SK-N-SH (cell line): ENCODE data around the gene MYO3A. TPM values are rescaled to one million over a fixed set of nuclear protein-coding genes. Genes with fewer than 3 reads are reported as not detected.

Source experiments
- CTCF ChIA-PET: fragments of 300-600, 350-600 bp; formaldehyde crosslinking; extraction: SDS; loops from one replicate; lab custom pipeline; 2021; lab: Yijun Ruan, JAX
- POLR2A ChIA-PET: fragments of 350-600 bp; sonication (Branson Sonifier 250); formaldehyde crosslinking; extraction: SDS; loops from one replicate; lab custom pipeline; 2020; ENCODE audit warnings: antibody characterized with exemption, inconsistent platforms; lab: Yijun Ruan, JAX
- DNase-seq: peaks from one replicate; pipeline ENCODE4 v3.0.0; 2012
- H2AFZ ChIP-seq: fragments of 200-600 bp; sonication (generic); 2 replicates; pipeline ENCODE4 v1.8.1; 2016; ENCODE audit warnings: antibody characterized with exemption, mild to moderate bottlenecking, low read depth
- H3F3A ChIP-seq: fragments of 200-600 bp; sonication (generic); replicated peaks from 2 replicates; pipeline ENCODE3; 2016; ENCODE audit warnings: antibody characterized with exemption, mild to moderate bottlenecking; ENCODE audit not compliant: insufficient read depth
- H3K27ac ChIP-seq, 2 experiments: fragments of 200-500 bp in 1 of 2; fragments of 200-600 bp in 1 of 2; sonication (Bioruptor generic) in 1 of 2; sonication (generic), shearing (Covaris generic) in 1 of 2; 2 replicates each; pipeline versions ENCODE4 v1.5.1 to v1.6.1; 2014 to 2016; ENCODE audit warnings: low read depth in 2 of 2, inconsistent platforms in 1 of 2, low read length in 1 of 2, mild to moderate bottlenecking in 1 of 2, mixed read lengths in 1 of 2
- H3K27me3 ChIP-seq: fragments of 200-600 bp; sonication (generic), shearing (Covaris generic); 2 replicates; pipeline ENCODE4 v1.6.1; 2016; ENCODE audit warnings: mixed run types; ENCODE audit not compliant: insufficient read depth
- H3K36me3 ChIP-seq, 2 experiments: fragments of 200-500 bp in 1 of 2; fragments of 200-600 bp in 1 of 2; sonication (Bioruptor generic) in 1 of 2; sonication (generic) in 1 of 2; replicated peaks in 1 of 2; 2 replicates each; pipeline versions ENCODE3 to v1.5.1; 2014 to 2016; ENCODE audit warnings: low read length in 1 of 2, mild to moderate bottlenecking in 1 of 2; ENCODE audit not compliant: insufficient read depth in 2 of 2, control insufficient read depth in 1 of 2
- H3K4me1 ChIP-seq, 2 experiments: fragments of 200-500 bp in 1 of 2; fragments of 200-600 bp in 1 of 2; sonication (Bioruptor generic) in 1 of 2; sonication (generic), shearing (Covaris generic) in 1 of 2; 2 replicates each; pipeline versions ENCODE4 v1.5.1 to v1.6.1; 2014 to 2016; ENCODE audit warnings: low read depth in 1 of 2, low read length in 1 of 2, mixed run types in 1 of 2; ENCODE audit not compliant: insufficient read depth in 2 of 2, control insufficient read depth in 1 of 2
- H3K4me2 ChIP-seq: fragments of 200-600 bp; sonication (generic), shearing (Covaris generic); 2 replicates; pipeline ENCODE4 v1.6.1; 2017; ENCODE audit warnings: mixed run types
- H3K4me3 ChIP-seq, 2 experiments: fragments of 200-500 bp in 1 of 2; fragments of 200-600 bp in 1 of 2; sonication (Bioruptor generic) in 1 of 2; sonication (generic), shearing (Covaris generic) in 1 of 2; 2 replicates each; pipeline versions ENCODE4 v1.5.1 to v1.8.1; 2014 to 2016; ENCODE audit warnings: low read depth in 2 of 2, inconsistent platforms in 1 of 2, low read length in 1 of 2, mild to moderate bottlenecking in 1 of 2, mixed read lengths in 1 of 2, moderate library complexity in 1 of 2
- H3K79me2 ChIP-seq: fragments of 200-600 bp; sonication (generic); 2 replicates; pipeline ENCODE4 v1.8.1; 2017; ENCODE audit warnings: mild to moderate bottlenecking; ENCODE audit not compliant: insufficient read depth
- H3K9ac ChIP-seq: fragments of 200-600 bp; sonication (generic); 2 replicates; pipeline ENCODE4 v1.6.1; 2017; ENCODE audit warnings: mixed run types
- H3K9me2 ChIP-seq: fragments of 200-600 bp; sonication (generic); 2 replicates; pipeline ENCODE4 v1.6.1; 2017; ENCODE audit warnings: mixed run types
- H3K9me3 ChIP-seq: fragments of 200-600 bp; sonication (generic); 2 replicates; pipeline ENCODE4 v1.6.1; 2017; ENCODE audit warnings: mixed run types, mild to moderate bottlenecking, moderate library complexity
- H4K20me1 ChIP-seq: fragments of 200-600 bp; sonication (generic); 2 replicates; pipeline ENCODE4 v1.6.1; 2017; ENCODE audit warnings: mild to moderate bottlenecking, mixed run types; ENCODE audit not compliant: insufficient read depth
- CHD2 ChIP-seq: fragments of 150-350 bp; IDR thresholded peaks from 2 replicates; pipeline ENCODE4 v1.6.1; 2018; ENCODE audit warnings: low read length; ENCODE audit not compliant: partially characterized antibody
- CTCF ChIP-seq: fragments of 200-600 bp; sonication (generic); IDR thresholded peaks from 2 replicates; pipeline ENCODE4 v1.6.1; 2017; ENCODE audit warnings: antibody characterized with exemption, mild to moderate bottlenecking, moderate library complexity
- ELF1 ChIP-seq: IDR thresholded peaks from 2 replicates; pipeline ENCODE4 v1.4.0; 2012
- EP300 ChIP-seq, 2 experiments: IDR thresholded peaks; 2 replicates each; pipeline versions ENCODE4 v1.4.0 to v1.6.1; 2012; ENCODE audit warnings: borderline replicate concordance in 1 of 2, low read depth in 1 of 2, low read length in 1 of 2
- FOSL2 ChIP-seq: IDR thresholded peaks from 2 replicates; pipeline ENCODE4 v1.4.0; 2012; ENCODE audit warnings: low read depth, mild to moderate bottlenecking, moderate library complexity, borderline replicate concordance
- FOXJ3 ChIP-seq: sonication (generic); formaldehyde crosslinking; IDR thresholded peaks from 2 replicates; pipeline ENCODE4 v1.5.1; 2020; ENCODE audit warnings: mild to moderate bottlenecking, missing genetic modification reagents
- GABPA ChIP-seq: IDR thresholded peaks from 2 replicates; pipeline ENCODE4 v1.4.0; 2012; ENCODE audit warnings: low read depth, mild to moderate bottlenecking
- MEF2A ChIP-seq: IDR thresholded peaks from 2 replicates; pipeline ENCODE4 v1.4.0; 2012; ENCODE audit warnings: low read depth, borderline replicate concordance
- MXI1 ChIP-seq: IDR thresholded peaks from 2 replicates; pipeline ENCODE4 v1.6.1; 2012; ENCODE audit warnings: mild to moderate bottlenecking, low read depth, low read length, improper control_type of control experiment
- PBX3 ChIP-seq: IDR thresholded peaks from 2 replicates; pipeline ENCODE4; 2012
- RAD21 ChIP-seq: IDR thresholded peaks from 2 replicates; pipeline ENCODE4 v1.6.1; 2012; ENCODE audit warnings: mild to moderate bottlenecking, low read length
- SIN3A ChIP-seq: IDR thresholded peaks from 2 replicates; pipeline ENCODE4 v1.6.1; 2012; ENCODE audit warnings: low read depth, mild to moderate bottlenecking, low read length, moderate library complexity, borderline replicate concordance
- SMC3 ChIP-seq: IDR thresholded peaks from 2 replicates; pipeline ENCODE4 v1.6.1; 2012; ENCODE audit warnings: low read depth, low read length, improper control_type of control experiment
- TAF1 ChIP-seq: IDR thresholded peaks from 2 replicates; pipeline ENCODE4 v1.6.1; 2012; ENCODE audit warnings: low read depth, mild to moderate bottlenecking, low read length, moderate library complexity, borderline replicate concordance
- TEAD4 ChIP-seq: IDR thresholded peaks from 2 replicates; pipeline ENCODE4 v1.4.0; 2012; ENCODE audit warnings: mild to moderate bottlenecking, borderline replicate concordance; ENCODE audit not compliant: insufficient read depth
- USF1 ChIP-seq: IDR thresholded peaks from 2 replicates; pipeline ENCODE4 v1.4.0; 2012; ENCODE audit warnings: low read depth, borderline replicate concordance
- USF2 ChIP-seq: fragments of 150-350 bp; IDR thresholded peaks from 2 replicates; pipeline ENCODE4 v1.6.1; 2017; ENCODE audit warnings: antibody characterized with exemption, low read length, low read depth, borderline replicate concordance
- YY1 ChIP-seq: IDR thresholded peaks from 2 replicates; pipeline ENCODE4 v1.4.0; 2012; ENCODE audit warnings: low read depth, mild to moderate bottlenecking
- ZBTB33 ChIP-seq: IDR thresholded peaks from 2 replicates; pipeline ENCODE4 v1.4.0; 2012; ENCODE audit warnings: low read depth, borderline replicate concordance
- WGBS: methylation state at CpG from one replicate; pipeline ENCODE4 v1.1.6; 2017; ENCODE audit warnings: low lambda C conversion rate; 5-methylcytosine and 5-hydroxymethylcytosine counted together
- polyA plus RNA-seq, 3 experiments: library from polyadenylated mRNA; depleted of rRNA; stranded (reverse); fragments of >200 nt; gene quantifications; 2 replicates each; pipeline ENCODE4 v1.2.3, GENCODE V29; 2012

The MYO3A gene
- not detected in 2 replicates for polyA plus RNA-seq (2012; rRNA removed)
- polyA plus RNA-seq (2012; cell fraction: cytosol; rRNA removed) = not detected in 2 replicates
- not detected in 2 replicates for polyA plus RNA-seq (2012; cell fraction: nucleus; rRNA removed)

- H3K4me3 ChIP-seq = no peak within 1 kb of the TSS
- no peaks in the 10 kb centered on the region for H3K79me2 ChIP-seq
- peaks cover 6% of the 10 kb centered on the region; the same call in 1 of the 2 replicates for H3K27me3 ChIP-seq
- peak; percentile 31 for DNase-seq
- H3K27ac ChIP-seq = no peak within 1 kb of the TSS
- TF ChIP-seq USF1 = no peak
- no peak for TF ChIP-seq CHD2
- no peak for TF ChIP-seq SMC3
- no peak for TF ChIP-seq GABPA
- no peak for TF ChIP-seq YY1
- no peak for TF ChIP-seq EP300 (IDR thresholded peaks at IDR 0.05; ENCODE audit: borderline replicate concordance in 1 of 2, low read depth in 1 of 2, low read length in 1 of 2)
- H3K36me3 ChIP-seq = no peaks in the 10 kb centered on the region
- no peak within 1 kb of the TSS for H3K4me2 ChIP-seq
- H3F3A ChIP-seq = no peaks in the 10 kb centered on the region
- H4K20me1 ChIP-seq = no peaks in the 10 kb centered on the region
- ChIA-PET CTCF (no interaction called here), POLR2A (no interaction called here)
- H3K9ac ChIP-seq = no peak within 1 kb of the TSS
- H2AFZ ChIP-seq = no peak within 1 kb of the TSS
- WGBS = 39% methylated on average over 20 of the region's 73 CpGs
- no peaks in the 10 kb centered on the region for H3K9me2 ChIP-seq
- no peaks in the 10 kb centered on the region for H3K9me3 ChIP-seq
- no peaks in the 10 kb centered on the region; a peak in 1 of 4 replicates for H3K4me1 ChIP-seq
Observed at GRCh38 chr10:25933653-25934608, at the start of gene MYO3A. Gene MYO3A, plus strand, starts transcription at chr10:25934229. Its CDS starts 17,882 bp downstream, at chr10:25952111.

- no peak overlapping the region for H3K27ac ChIP-seq
- H3K27me3 ChIP-seq = no peaks in the 10 kb centered on the region
- H3K4me1 ChIP-seq = no peaks in the 10 kb centered on the region
- H3K9me2 ChIP-seq = no peaks in the 10 kb centered on the region
- no peak overlapping the region for H3K4me2 ChIP-seq
- ChIA-PET CTCF (interaction anchor here (2.6 kb wide), 1 partner anchor 13 kb away, joined by 15 read pairs; no protein-coding TSS in a partner anchor), POLR2A (no interaction called here)
- H3K9me3 ChIP-seq = no peaks in the 10 kb centered on the region
- H4K20me1 ChIP-seq = no peaks in the 10 kb centered on the region
- H3K36me3 ChIP-seq = no peaks in the 10 kb centered on the region
- WGBS = 14% methylated on average over 5 of the region's 5 CpGs
- no peak overlapping the region for H2AFZ ChIP-seq
- no peaks in the 10 kb centered on the region for H3F3A ChIP-seq
- no peak overlapping the region for H3K4me3 ChIP-seq
- no peaks in the 10 kb centered on the region for H3K79me2 ChIP-seq
- no peak overlapping the region for H3K9ac ChIP-seq
- DNase-seq = peak; percentile 3
- TF ChIP-seq MXI1 = no peak
- no peak for TF ChIP-seq ZBTB33
- TF ChIP-seq MEF2A = no peak
- TF ChIP-seq YY1 = no peak
- no peak for TF ChIP-seq GABPA
- no peak for TF ChIP-seq FOSL2
- no peak for TF ChIP-seq TEAD4
- no peak for TF ChIP-seq ELF1
- TF ChIP-seq PBX3 = no peak
- TF ChIP-seq FOXJ3 (CRISPR knock-in tag) = no peak
- no peak for TF ChIP-seq SIN3A
- TF ChIP-seq TAF1 = no peak
- no peak for TF ChIP-seq USF2
- no peak for TF ChIP-seq CTCF
- no peak for TF ChIP-seq SMC3
- TF ChIP-seq RAD21 = no peak
Observed at GRCh38 chr10:25888627-25889026, 45.4 kb upstream of the MYO3A start.
